T-cell (primary cell): ENCODE data around the gene PARD3. TPM values are rescaled to one million over a fixed set of nuclear protein-coding genes. Genes with fewer than 3 reads are reported as not detected.
"Not testable (repeated sequence)": the region's sequence is repeated elsewhere in the genome, so short reads cannot be mapped to it uniquely, and the experiment has no call there.

ENCODE experiments used
- ATAC-seq, 4 experiments: fragments of 200-7000 bp in 3 of 4; fragments of 150-1000 bp in 1 of 4; cut with Tn5 transposase; replicated peaks in 1 of 4; 1 replicate in 3 of 4; 2 replicates in 1 of 4; pipeline ENCODE4 v1.10.0; 2021; ENCODE audit warnings: moderate library complexity in 3 of 4, mild to moderate bottlenecking in 2 of 4, moderate number of reproducible peaks in 1 of 4
- CTCF ChIA-PET, 2 donors: fragments of 300-600 bp; sonication (Branson Sonifier 250); formaldehyde crosslinking; loops; one replicate each; lab custom pipeline; 2022; ENCODE audit warnings: antibody characterized with exemption in 2 of 2; lab: Charles Lee
- POLR2A ChIA-PET, 2 donors: fragments of 300-600 bp; sonication (Branson Sonifier 250); formaldehyde crosslinking; loops; one replicate each; lab custom pipeline; 2022; ENCODE audit warnings: antibody characterized with exemption in 2 of 2; lab: Charles Lee
- DNase-seq, 35 experiments: peaks; one replicate each; pipeline versions ENCODE4 v3.0.0 to v3.0.0-alpha.2; 2013 to 2023
- H3K27ac ChIP-seq: one replicate; pipeline ENCODE4 v1.5.1; 2013; ENCODE audit warnings: low read length
- H3K27me3 ChIP-seq, 2 experiments: replicated peaks in 1 of 2; 1 replicate in 1 of 2; 2 replicates in 1 of 2; pipeline versions ENCODE4 v1.6.1 to v1.7.0; 2013; ENCODE audit warnings: low read length in 1 of 2, mixed read lengths in 1 of 2; ENCODE audit not compliant: control insufficient read depth in 2 of 2, insufficient read depth in 2 of 2; ENCODE audit errors: extremely low read depth in 1 of 2
- H3K36me3 ChIP-seq, 2 donors: 1 replicate in 1 of 2; 2 replicates in 1 of 2; pipeline versions ENCODE4 v1.6.1 to v1.7.0; 2013; ENCODE audit warnings: low read length in 1 of 2; ENCODE audit not compliant: control insufficient read depth in 2 of 2, insufficient read depth in 1 of 2; ENCODE audit errors: extremely low read depth in 1 of 2
- H3K4me1 ChIP-seq, 2 experiments: 1 replicate in 1 of 2; 2 replicates in 1 of 2; pipeline versions ENCODE4 v1.6.1 to v1.7.0; 2013; ENCODE audit warnings: low read length in 2 of 2, mixed read lengths in 1 of 2; ENCODE audit not compliant: insufficient read depth in 2 of 2, control insufficient read depth in 1 of 2; ENCODE audit errors: extremely low read depth in 1 of 2
- H3K4me3 ChIP-seq, 2 donors: 1 replicate in 1 of 2; 2 replicates in 1 of 2; pipeline versions ENCODE4 v1.5.1 to v1.7.0; 2013; ENCODE audit warnings: mild to moderate bottlenecking in 2 of 2, low read length in 1 of 2, moderate library complexity in 1 of 2; ENCODE audit not compliant: control insufficient read depth in 1 of 2; ENCODE audit errors: extremely low read depth in 1 of 2
- H3K9me3 ChIP-seq: 2 replicates; pipeline ENCODE4 v1.7.0; 2013
- H3K27ac Mint-ChIP-seq, 2 donors: one replicate each; pipeline ENCODE4 v1.8.0; 2020 to 2021; ENCODE audit warnings: mild to moderate bottlenecking in 2 of 2, mixed read lengths in 2 of 2
- H3K27me3 Mint-ChIP-seq, 2 donors: one replicate each; pipeline ENCODE4 v1.8.0; 2021 to 2022; ENCODE audit warnings: mixed read lengths in 2 of 2
- H3K36me3 Mint-ChIP-seq: one replicate; pipeline ENCODE4 v1.8.0; 2021; ENCODE audit warnings: mixed read lengths
- H3K4me1 Mint-ChIP-seq, 3 donors: one replicate each; pipeline ENCODE4 v1.8.0; 2020 to 2022; ENCODE audit warnings: mixed read lengths in 3 of 3, mild to moderate bottlenecking in 1 of 3
- H3K4me3 Mint-ChIP-seq, 3 donors: one replicate each; pipeline ENCODE4 v1.8.0; 2020 to 2022; ENCODE audit warnings: mild to moderate bottlenecking in 3 of 3, mixed read lengths in 3 of 3, moderate library complexity in 3 of 3
- H3K9me3 Mint-ChIP-seq, 3 donors: one replicate each; pipeline ENCODE4 v1.8.0; 2020 to 2022; ENCODE audit warnings: mixed read lengths in 3 of 3
- WGBS: methylation state at CpG from one replicate; pipeline ENCODE4 v1.1.5; 2013; ENCODE audit warnings: missing lambda C conversion rate; ENCODE audit not compliant: insufficient coverage; 5-methylcytosine and 5-hydroxymethylcytosine counted together
- total RNA-seq, 35 experiments: library from RNA in 6 of 35; stranded (reverse) in 6 of 35; fragments of 120-200 nt in 1 of 35; gene quantifications; one replicate each; pipeline versions ENCODE4 v1.2.1 to v1.2.4 and lab custom pipeline; 2013 to 2026

PARD3 gene
- total RNA-seq, 5 donors from 2014 or later (not counting 1 experiment from before 2014, with no cell fraction given), result 0.36 to 0.92 (median 0.65) TPM

- H3K27ac ChIP-seq, result no peak overlapping the region
- H3K27ac Mint-ChIP-seq, result no peak overlapping the region
- ChIA-PET POLR2A (no interaction called here), CTCF (no interaction called here)
- peaks cover 16 to 26% of the 10 kb centered on the region in 2 donors for H3K27me3 Mint-ChIP-seq
- peaks cover 0 to 9% (median 0%) of the 10 kb centered on the region in 3 donors for H3K4me1 Mint-ChIP-seq
- no peak overlapping the region for H3K4me3 Mint-ChIP-seq
- DNase-seq, result no peak
- H3K36me3 Mint-ChIP-seq, result no peaks in the 10 kb centered on the region
- H3K9me3 Mint-ChIP-seq, result no peaks in the 10 kb centered on the region
- 100% methylated on average over 1 of the region's 4 CpGs for WGBS
- no peak overlapping the region for H3K4me3 ChIP-seq
- peaks cover 0 to 2% of the 10 kb centered on the region in 2 experiments for H3K4me1 ChIP-seq
- H3K9me3 ChIP-seq, result no peaks in the 10 kb centered on the region
- H3K36me3 ChIP-seq, result no peaks in the 10 kb centered on the region
- no peak for ATAC-seq
- H3K27me3 ChIP-seq, result peaks cover 0 to 2% of the 10 kb centered on the region in 2 experiments
These were observed 69.0 kb downstream of the PARD3 start for GRCh38 chr10:34746094-34746493.

GRCh38 chr10:34745244-34745643 is 69.9 kb downstream of the PARD3 start:
- DNase-seq, result no peak
- ChIA-PET CTCF (no interaction called here), POLR2A (no interaction called here)
- whole genome bisulfite sequencing, result no CpG with 5 or more reads among the region's 4 CpGs
- H3K9me3 Mint-ChIP-seq, result no peaks in the 10 kb centered on the region
- no peaks in the 10 kb centered on the region for H3K9me3 ChIP-seq
- H3K36me3 Mint-ChIP-seq, result no peaks in the 10 kb centered on the region
- H3K27me3 ChIP-seq, result peaks cover 0 to 2% of the 10 kb centered on the region in 2 experiments
- no peaks in the 10 kb centered on the region for H3K36me3 ChIP-seq
- no peak overlapping the region for H3K27ac Mint-ChIP-seq
- H3K4me1 ChIP-seq, result peaks cover 0 to 3% of the 10 kb centered on the region in 2 experiments
- H3K4me3 Mint-ChIP-seq, result no peak overlapping the region
- H3K27me3 Mint-ChIP-seq, result peaks cover 21 to 31% of the 10 kb centered on the region in 2 donors
- no peak for ATAC-seq
- H3K4me1 Mint-ChIP-seq, result peaks cover 0 to 9% (median 0%) of the 10 kb centered on the region in 3 donors
- H3K4me3 ChIP-seq, result no peak overlapping the region
- no peak overlapping the region for H3K27ac ChIP-seq

GRCh38 chr10:34744590-34744989 is 70.5 kb downstream of the PARD3 start:
- Histone ChIP-seq H3K27me3 (peaks cover 0 to 7% of the 10 kb centered on the region in 2 experiments), H3K4me3 (no peak overlapping the region), H3K36me3 (no peaks in the 10 kb centered on the region), H3K9me3 (no peaks in the 10 kb centered on the region), H3K4me1 (peaks cover 4% of the 10 kb centered on the region in 2 experiments), H3K27ac (no peak overlapping the region)
- Mint-ChIP-seq H3K27me3 (peaks cover 26 to 34% of the 10 kb centered on the region in 2 donors), H3K4me1 (peaks cover 0 to 13% (median 0%) of the 10 kb centered on the region in 3 donors), H3K36me3 (no peaks in the 10 kb centered on the region), H3K9me3 (no peaks in the 10 kb centered on the region), H3K4me3 (no peak overlapping the region), H3K27ac (no peak overlapping the region)
- ATAC-seq (no peak), DNase-seq (no peak)
- ChIA-PET CTCF (no interaction called here), POLR2A (no interaction called here)
- WGBS, result 80% methylated on average over 1 of the region's 3 CpGs

DNA sequence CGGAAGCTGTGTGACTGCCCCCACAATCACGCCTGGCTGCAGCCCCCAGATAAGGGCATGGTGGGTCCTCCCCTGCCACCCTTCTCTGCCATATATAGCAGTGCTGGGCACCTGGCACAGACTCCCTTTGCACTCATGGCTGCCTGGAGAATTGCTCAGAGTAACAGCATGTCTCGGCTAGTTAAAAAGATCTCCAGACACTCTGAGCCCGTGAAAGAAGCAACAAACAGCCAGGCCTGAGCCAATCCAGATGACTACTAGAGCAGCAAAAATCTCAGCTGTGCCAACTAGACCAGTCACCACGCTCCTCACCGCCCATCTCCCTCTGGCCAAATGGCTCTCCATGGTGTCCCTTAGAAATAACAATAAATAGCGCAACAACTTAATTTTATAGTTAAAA is 71.3 kb downstream of the PARD3 start:
- Mint-ChIP-seq H3K9me3 (no peaks in the 10 kb centered on the region), H3K4me1 (peaks cover 0 to 11% (median 0%) of the 10 kb centered on the region in 3 donors), H3K27ac (no peak overlapping the region), H3K27me3 (peaks cover 28 to 32% of the 10 kb centered on the region in 2 donors), H3K4me3 (no peak overlapping the region), H3K36me3 (no peaks in the 10 kb centered on the region)
- Histone ChIP-seq H3K36me3 (no peaks in the 10 kb centered on the region), H3K4me3 (no peak overlapping the region), H3K9me3 (no peaks in the 10 kb centered on the region), H3K4me1 (peaks cover 3 to 4% of the 10 kb centered on the region in 2 experiments), H3K27me3 (peaks cover 0 to 7% of the 10 kb centered on the region in 2 experiments), H3K27ac (no peak overlapping the region)
- DNase-seq (no peak), ATAC-seq (no peak)
- ChIA-PET CTCF (no interaction called here), POLR2A (no interaction called here)
- 72% methylated on average over 4 of the region's 7 CpGs for WGBS

- CTCF ChIA-PET, result no interaction called here
These were observed 72.6 kb downstream of the PARD3 start for GRCh38 chr10:34742456-34742855.

DNA sequence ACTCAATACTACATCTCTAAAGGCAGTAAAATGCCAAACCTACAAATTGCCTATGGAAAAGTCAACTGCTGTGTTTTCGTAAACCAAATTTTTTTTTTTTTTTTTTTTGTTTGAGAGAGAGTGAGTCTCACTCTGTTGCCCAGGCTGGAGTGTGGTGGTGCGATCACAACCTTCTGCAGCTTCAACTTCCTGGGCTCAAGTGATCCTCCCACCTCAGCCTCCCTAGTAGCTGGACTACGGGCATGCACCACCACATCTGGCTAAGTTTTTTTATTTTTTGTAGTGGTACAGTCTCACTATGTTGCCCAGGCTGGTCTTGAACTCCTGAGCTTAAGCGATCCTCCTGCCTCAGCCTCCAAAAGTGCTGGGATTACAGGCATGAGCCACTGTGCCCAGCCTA is 74.0 kb downstream of the PARD3 start:
- H3K4me3 Mint-ChIP-seq, H3K9me3 Mint-ChIP-seq, ATAC-seq, H3K9me3 ChIP-seq, H3K27ac Mint-ChIP-seq, POLR2A ChIA-PET, H3K36me3 ChIP-seq, H3K36me3 Mint-ChIP-seq, H3K27ac ChIP-seq, DNase-seq, H3K4me3 ChIP-seq, H3K4me1 Mint-ChIP-seq, H3K4me1 ChIP-seq: not testable (repeated sequence)
- H3K27me3 ChIP-seq, result peaks cover 0 to 12% of the 10 kb centered on the region in 2 experiments
- WGBS, result no CpG with 5 or more reads among the region's 4 CpGs
- CTCF ChIA-PET, result interaction anchor here in 1 of 2 donors (0.6 kb wide), 1 partner anchor 8 kb away, joined by 3 read pairs; no protein-coding TSS in a partner anchor
- peaks cover 30 to 41% of the 10 kb centered on the region in 2 donors for H3K27me3 Mint-ChIP-seq

More at GRCh38 chr10:34742456-34742855, 72.6 kb downstream of the PARD3 start:
- POLR2A ChIA-PET, result no interaction called here
- H3K4me3 Mint-ChIP-seq, result no peak overlapping the region
- WGBS, result 97% methylated on average over 4 of the region's 6 CpGs
- no peak overlapping the region for H3K4me3 ChIP-seq
- H3K27ac ChIP-seq, result no peak overlapping the region
- no peaks in the 10 kb centered on the region for H3K9me3 ChIP-seq
- H3K9me3 Mint-ChIP-seq, result no peaks in the 10 kb centered on the region
- peaks cover 0 to 5% (median 0%) of the 10 kb centered on the region in 3 donors for H3K4me1 Mint-ChIP-seq
- no peaks in the 10 kb centered on the region for H3K36me3 ChIP-seq
- peaks cover 0 to 12% of the 10 kb centered on the region in 2 experiments for H3K27me3 ChIP-seq
- no peak for ATAC-seq
- no peaks in the 10 kb centered on the region for H3K36me3 Mint-ChIP-seq
- no peak overlapping the region for H3K27ac Mint-ChIP-seq
- H3K4me1 ChIP-seq, result peaks cover 3 to 4% of the 10 kb centered on the region in 2 experiments
- peaks cover 24 to 37% of the 10 kb centered on the region in 2 donors for H3K27me3 Mint-ChIP-seq
- no peak for DNase-seq
